Esophagus squamous epithelium (tissue), 4 donors: ENCODE results near the gene PPP1R36.

ENCODE experiments used
- CTCF ChIP-seq, 6 experiments: fragments of 450-650 bp in 4 of 6; fragments of 200-600 bp in 2 of 6; sonication (generic) in 2 of 6; IDR thresholded peaks; one replicate each; pipeline ENCODE4 v1.5.1; 2016 to 2019; ENCODE audit warnings: antibody characterized with exemption in 6 of 6, mild to moderate bottlenecking in 4 of 6, moderate library complexity in 4 of 6
- POLR2A ChIP-seq, 4 donors: fragments of 450-650 bp; IDR thresholded peaks; one replicate each; pipeline ENCODE4 v1.6.1; 2017; ENCODE audit warnings: antibody characterized with exemption in 4 of 4, mild to moderate bottlenecking in 4 of 4, moderate library complexity in 3 of 4

- TF ChIP-seq CTCF (IDR thresholded peaks at IDR 0.05) (no peak), POLR2A (IDR thresholded peaks at IDR 0.05) (peak in 1 of 4 donors; percentile 11)
These were observed 48.2 kb upstream of the PPP1R36 start for GRCh38 chr14:64501411-64502171.
